Stimulated activated CD4-positive, alpha-beta T cell treated with anti-CD3 and anti-CD28 coated beads, Interleukin-4, amount 100 ng/mL, for 4 hours (primary cell): Measurements from ENCODE around the gene DDI2.

ENCODE experiments used
- DNase-seq, 2 experiments: peaks; one replicate each; pipeline ENCODE4 v3.0.0-alpha.2; 2020

DDI2 gene

DNA sequence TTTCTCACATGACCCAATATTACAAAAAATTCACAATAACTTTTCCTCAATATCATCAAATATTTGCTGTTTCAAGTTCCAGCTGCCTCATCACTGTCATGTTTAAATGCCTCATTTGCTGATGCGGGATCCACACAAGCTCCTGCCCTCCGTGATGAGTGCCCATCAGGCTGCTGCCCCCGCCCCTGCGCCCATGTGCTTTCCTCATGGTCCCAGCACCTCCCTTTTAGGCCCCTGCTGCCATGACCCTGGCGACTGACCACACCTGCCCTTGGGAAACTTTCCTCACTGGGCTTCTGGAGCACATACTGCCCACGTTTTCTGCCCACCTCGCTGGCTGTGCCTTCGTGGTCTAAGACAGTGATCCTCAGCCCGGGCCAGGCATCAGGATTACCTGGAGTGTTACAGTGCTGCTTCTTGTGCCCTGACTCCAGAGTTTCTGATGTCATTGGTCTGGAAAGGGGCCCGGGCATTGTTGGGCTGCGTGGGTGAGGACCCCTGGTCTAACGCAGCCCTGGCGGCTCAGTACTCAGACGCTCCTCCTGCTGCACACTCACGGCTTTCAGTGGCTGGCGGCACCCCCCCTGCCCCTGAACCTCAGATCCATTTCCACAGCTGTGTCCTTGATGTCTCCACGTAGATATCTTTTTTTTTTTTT is 87.4 kb downstream of the DDI2 start:
- no peak for DNase-seq

DNA sequence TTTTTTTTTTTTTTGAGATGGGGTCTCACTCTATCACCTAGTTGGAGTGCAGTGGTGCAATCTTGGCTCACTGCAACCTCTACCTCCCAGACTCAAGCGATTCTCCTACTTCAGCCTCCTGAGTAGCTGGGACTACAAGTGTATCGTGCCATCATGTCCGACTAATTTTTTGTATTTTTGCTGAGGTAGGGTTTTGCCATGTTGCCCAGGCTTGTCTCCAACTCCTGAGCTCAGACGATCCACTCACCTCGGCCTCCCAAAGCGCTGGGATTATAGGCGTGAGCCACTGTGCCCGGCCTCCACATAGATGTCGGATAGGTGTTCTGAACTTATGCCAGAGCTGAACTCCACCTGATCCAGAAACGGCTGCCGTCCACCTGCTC is 87.9 kb downstream of the DDI2 start:
- DNase-seq, result no peak

DNA sequence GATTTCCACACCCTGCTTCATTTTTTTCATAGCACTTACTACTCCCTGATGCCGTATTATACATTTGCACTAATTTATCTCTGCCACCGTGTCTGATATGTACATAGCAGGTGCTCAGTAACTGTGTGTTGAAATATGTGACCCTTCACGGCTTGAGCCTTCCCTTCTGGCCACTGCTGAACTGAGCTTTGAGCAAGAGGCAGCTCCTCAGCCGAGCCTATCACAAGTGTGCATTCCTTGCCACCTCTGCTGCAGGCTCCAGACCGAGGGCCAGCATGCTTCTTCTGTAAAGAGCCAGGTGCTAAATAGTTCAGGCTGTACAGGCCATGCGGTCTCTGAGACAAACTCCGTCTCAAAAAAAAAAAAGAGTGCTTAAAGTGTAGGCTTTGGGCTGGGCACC is 89.5 kb downstream of the DDI2 start:
- no peak for DNase-seq

DNA sequence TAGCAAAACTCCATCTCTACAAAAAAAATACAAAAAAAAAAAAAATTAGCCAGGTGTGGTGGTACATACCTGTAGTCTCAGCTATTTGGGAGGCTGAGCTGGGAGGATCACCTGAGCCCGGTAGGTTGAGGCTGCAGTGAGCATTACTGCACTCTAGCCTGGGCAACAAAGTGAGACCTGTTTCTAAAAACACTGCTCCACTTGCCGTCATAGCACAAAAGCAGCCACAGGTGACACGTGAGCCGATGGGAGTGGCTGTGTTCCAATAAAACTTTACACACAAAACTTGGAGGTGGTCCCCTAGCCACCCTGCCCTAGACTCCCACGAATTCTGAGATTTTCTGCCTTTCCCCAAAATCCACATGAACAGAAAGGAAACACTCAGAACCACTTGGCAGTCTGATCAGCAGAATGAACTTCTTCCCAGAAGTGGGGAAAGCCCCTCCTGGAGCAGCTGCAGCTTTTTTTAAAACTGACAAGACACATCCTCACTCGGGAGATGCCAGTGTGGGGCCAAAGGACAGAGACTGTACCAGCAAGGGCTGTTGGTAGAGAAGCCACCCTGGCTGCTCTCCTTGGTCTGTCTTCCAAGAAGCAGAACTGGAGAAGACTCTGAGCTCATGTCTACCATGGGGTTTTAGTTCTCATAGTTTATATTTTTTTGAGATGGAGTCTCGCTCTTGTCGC is 90.1 kb downstream of the DDI2 start:
- DNase-seq, result no peak

DNA sequence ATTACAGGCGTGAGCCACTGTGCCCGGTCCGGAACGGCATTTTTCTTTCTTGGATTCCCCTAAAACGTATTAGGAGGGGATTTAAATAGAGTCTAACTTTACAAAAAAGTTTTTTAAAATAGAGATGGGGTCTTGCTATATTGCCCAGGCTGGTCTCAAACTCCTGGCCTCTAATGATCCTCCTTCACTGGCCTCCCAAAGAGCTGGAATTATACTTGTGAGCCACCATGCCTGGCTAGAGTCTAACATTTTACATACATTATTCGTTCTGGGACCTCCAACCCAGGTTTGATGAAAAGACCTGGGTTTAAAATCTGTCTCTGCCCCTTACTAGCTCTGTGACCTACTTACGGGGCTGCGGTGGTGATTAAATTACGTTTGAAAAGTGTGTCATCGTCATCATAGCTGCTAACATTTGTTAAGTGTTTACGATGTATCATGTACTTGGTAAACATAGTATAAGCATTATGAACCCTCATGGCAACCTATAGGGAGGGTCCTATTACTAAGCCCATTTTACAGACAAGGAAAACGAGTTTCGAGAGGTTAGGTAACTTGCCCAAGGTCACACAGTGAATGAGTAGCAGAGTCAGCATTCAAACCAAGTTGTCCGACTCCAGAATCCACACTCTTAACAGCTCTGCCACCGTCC is 91.4 kb downstream of the DDI2 start:
- no peak for DNase-seq

DNA sequence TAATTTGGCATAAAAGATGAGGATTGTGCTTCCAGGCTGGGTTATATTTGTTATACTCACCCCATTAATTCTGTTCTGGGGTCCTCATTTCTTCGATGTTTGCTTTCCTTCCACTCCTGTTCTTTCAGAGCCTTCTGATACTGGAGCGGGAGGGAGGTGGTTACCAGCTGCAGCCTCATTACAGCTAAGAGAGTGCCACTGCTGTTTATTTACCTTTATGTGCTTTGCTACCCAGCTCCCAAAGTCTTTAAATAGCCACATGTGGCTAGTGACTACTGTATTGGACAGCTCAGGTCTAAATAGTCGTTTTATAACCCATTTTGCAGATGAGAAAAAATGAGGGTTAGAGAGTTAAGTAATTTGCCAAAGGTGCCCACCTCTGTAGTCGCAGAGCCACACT is 92.0 kb downstream of the DDI2 start:
- no peak for DNase-seq

DNA sequence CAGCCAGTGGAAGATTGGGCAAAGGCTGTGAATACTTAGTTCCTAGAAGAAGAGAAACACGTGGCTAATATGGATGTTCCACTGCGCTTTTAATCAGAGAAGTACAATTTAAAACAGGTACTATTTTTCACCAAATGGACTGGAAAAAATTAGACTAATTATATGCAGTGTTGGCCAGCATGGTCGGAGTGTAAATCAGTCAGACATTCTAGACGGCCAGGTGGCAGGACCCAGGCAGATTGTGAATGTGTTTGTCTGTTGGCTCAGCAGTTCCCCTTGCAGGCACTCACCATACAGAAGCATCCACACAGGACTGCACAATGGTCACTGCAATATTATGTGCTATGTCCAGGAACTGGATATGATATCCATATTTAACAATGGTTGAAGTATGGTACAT is 94.9 kb downstream of the DDI2 start:
- no peak for DNase-seq

DNA sequence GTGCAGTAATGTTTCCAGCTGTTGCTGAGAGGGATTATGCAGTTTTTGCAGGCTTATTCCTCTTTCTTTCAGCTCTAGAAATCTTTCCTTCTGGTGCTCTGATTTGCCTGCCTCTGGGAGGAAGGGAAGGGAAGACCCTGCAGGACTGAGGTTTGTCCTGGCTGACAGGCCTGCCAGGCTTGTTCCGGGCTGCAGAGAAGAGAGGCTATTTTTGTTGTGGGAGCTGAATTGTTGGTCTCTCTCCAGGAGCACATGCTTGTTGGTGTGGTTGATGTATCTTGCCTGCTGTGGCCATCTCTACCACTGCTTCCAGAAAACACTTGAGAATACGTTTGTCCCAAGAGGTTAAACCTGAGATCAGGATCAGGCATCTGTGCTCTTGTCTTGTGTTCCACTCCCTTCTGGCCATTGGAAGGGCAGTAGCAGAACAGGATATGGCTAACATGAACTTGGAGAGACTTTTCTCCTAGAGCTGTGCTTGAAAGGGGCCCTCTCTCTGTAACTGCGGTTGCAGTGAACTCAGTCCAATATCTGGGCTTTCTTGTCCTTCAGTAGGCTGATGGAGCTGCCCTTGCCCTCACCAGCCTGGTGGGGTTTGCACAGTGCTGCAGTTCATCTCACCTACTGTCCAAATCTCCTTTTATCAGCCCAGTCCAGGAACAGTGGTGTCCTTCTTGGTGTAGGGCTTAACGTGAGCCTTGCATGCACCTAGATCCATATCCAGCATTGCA is 97.3 kb downstream of the DDI2 start:
- no peak for DNase-seq

DNA sequence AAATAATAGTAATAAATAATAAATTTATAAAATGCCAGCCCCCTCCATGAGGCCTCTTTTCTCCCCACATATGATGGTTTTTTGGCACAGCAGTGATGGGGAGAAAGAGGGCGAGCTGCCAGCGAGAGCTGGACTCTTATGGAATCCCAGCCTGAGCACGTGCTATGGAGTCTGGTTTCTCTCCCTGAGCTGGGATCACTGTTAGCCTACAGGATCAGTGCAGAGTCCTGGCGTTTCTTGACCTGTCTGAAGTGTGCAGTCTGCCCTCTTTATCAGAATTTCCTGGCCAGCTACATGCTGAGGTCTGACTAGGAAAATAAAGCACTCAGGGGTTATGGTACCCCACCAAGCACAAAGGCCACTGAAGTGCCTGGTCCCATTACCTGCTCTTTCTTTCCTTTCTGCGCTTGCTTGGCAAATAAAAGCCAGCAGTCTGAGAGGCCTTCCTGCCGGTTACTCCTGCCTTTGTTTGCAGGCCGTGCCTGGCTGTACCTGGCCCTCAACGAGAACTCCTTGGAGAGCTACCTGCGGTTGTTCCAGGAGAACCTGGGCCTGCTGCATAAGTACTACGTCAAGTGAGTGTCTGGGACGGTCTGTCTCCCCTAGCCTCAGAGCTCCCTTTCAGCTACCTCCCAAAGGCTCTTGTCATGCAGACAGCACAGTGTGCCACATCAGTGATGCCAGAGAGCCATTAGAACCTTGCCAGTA is 100.3 kb downstream of the DDI2 start:
- DNase-seq, result no peak

DNA sequence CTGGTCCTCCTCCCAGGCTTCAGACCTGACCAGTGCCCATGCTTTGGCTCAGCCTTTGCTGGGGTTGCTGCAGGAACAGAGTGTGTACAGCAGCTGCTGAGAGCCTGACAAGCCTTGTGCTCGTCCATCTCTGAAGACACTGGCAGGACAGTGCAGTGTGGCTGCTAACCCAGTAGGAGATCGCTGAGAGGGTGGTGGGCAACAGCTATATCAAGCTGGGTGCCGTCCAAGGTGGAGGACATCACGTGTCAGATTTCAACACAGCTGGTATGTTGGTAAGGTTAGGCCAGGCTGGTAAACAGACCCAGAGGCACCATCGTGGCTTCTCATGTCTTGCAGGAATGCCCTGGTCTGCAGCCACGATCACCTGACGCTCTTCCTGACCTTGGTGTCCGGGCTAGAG is 100.9 kb downstream of the DDI2 start:
- no peak for DNase-seq
